ENCODE results near the gene ZBTB24.

GRCh38 chr6:109511832-109512231 is 28.8 kb upstream of the ZBTB24 start:
- no peak for TF ChIP-seq MNT (IDR thresholded peaks at IDR 0.05)
- no peak for TF ChIP-seq KDM1A (CRISPR knock-in tag; IDR thresholded peaks at IDR 0.05)
- no peak for TF ChIP-seq EZH2 (conservative IDR thresholded peaks at IDR 0.05; ENCODE audit: low read depth, low read length)
- no peak for TF ChIP-seq ZNF260 (CRISPR knock-in tag; IDR thresholded peaks at IDR 0.05; ENCODE audit: borderline replicate concordance, low read depth)
- no peak for TF ChIP-seq IRF2 (CRISPR knock-in tag; IDR thresholded peaks at IDR 0.05)
- no peak for TF ChIP-seq ZNF225 (CRISPR knock-in tag; IDR thresholded peaks at IDR 0.05)
- TF ChIP-seq, protein P1, sequence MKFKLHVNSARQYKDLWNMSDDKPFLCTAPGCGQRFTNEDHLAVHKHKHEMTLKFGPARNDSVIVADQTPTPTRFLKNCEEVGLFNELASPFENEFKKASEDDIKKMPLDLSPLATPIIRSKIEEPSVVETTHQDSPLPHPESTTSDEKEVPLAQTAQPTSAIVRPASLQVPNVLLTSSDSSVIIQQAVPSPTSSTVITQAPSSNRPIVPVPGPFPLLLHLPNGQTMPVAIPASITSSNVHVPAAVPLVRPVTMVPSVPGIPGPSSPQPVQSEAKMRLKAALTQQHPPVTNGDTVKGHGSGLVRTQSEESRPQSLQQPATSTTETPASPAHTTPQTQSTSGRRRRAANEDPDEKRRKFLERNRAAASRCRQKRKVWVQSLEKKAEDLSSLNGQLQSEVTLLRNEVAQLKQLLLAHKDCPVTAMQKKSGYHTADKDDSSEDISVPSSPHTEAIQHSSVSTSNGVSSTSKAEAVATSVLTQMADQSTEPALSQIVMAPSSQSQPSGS (CRISPR knock-in tag; IDR thresholded peaks at IDR 0.05): no peak
